HepG2 (cell line): ENCODE measurements around the gene ANAPC2. TPM values are rescaled to one million over a fixed set of nuclear protein-coding genes. Genes with fewer than 3 reads are reported as not detected.

Source experiments
- ADNP ChIP-seq: sonication (generic); formaldehyde crosslinking; IDR thresholded peaks from 2 replicates; pipeline ENCODE4 v1.4.0; 2020; ENCODE audit warnings: missing genetic modification reagents
- ATF7-NPFF ChIP-seq: sonication (generic); formaldehyde crosslinking; IDR thresholded peaks from 2 replicates; pipeline ENCODE4 v1.8.1; 2023; ENCODE audit warnings: mild to moderate bottlenecking, low read depth, missing genetic modification reagents, moderate library complexity
- BCL3 ChIP-seq: sonication (generic); formaldehyde crosslinking; IDR thresholded peaks from 2 replicates; pipeline ENCODE4 v1.5.1; 2020; ENCODE audit warnings: mild to moderate bottlenecking, missing genetic modification reagents, moderate library complexity
- CBX5 ChIP-seq: sonication (generic); formaldehyde crosslinking; IDR thresholded peaks from 2 replicates; pipeline ENCODE4 v1.4.0; 2020; ENCODE audit warnings: missing genetic modification reagents, borderline replicate concordance
- ETV5 ChIP-seq: IDR thresholded peaks from 2 replicates; pipeline ENCODE4 v1.6.1; 2018; ENCODE audit warnings: missing biosample characterization, missing genetic modification reagents, inconsistent platforms, borderline replicate concordance
- HNF4G ChIP-seq, 2 experiments: sonication (generic) in 1 of 2; formaldehyde crosslinking in 1 of 2; IDR thresholded peaks; 2 replicates each; pipeline versions ENCODE4 v1.4.0 to v1.6.1; 2011 to 2020; ENCODE audit warnings: borderline replicate concordance in 2 of 2, low read depth in 2 of 2, mild to moderate bottlenecking in 2 of 2, low read length in 1 of 2, missing genetic modification reagents in 1 of 2, moderate library complexity in 1 of 2
- MAFF ChIP-seq: IDR thresholded peaks from 2 replicates; pipeline ENCODE4 v1.6.1; 2011; ENCODE audit warnings: low read depth, low read length, improper control_type of control experiment
- MED8 ChIP-seq: sonication (generic); formaldehyde crosslinking; IDR thresholded peaks from 2 replicates; pipeline ENCODE4 v1.8.1; 2023; ENCODE audit warnings: mild to moderate bottlenecking, missing genetic modification reagents; ENCODE audit not compliant: insufficient replicate concordance
- MYPOP ChIP-seq: sonication (generic); formaldehyde crosslinking; IDR thresholded peaks from 2 replicates; pipeline ENCODE4 v1.8.1; 2023; ENCODE audit warnings: mild to moderate bottlenecking, moderate library complexity, missing genetic modification reagents
- PPARG ChIP-seq: conservative IDR thresholded peaks from 2 replicates; pipeline ENCODE4 v1.6.1; 2016; ENCODE audit warnings: missing biosample characterization, missing genetic modification reagents
- RARA ChIP-seq: IDR thresholded peaks from 2 replicates; pipeline ENCODE4 v1.6.1; 2016; ENCODE audit warnings: missing genetic modification reagents, missing compliant biosample characterization
- REXO4 ChIP-seq: sonication (generic); formaldehyde crosslinking; IDR thresholded peaks from 2 replicates; pipeline ENCODE4 v1.8.0; 2022; ENCODE audit warnings: missing genetic modification reagents, mild to moderate bottlenecking, borderline replicate concordance
- RFX3 ChIP-seq: IDR thresholded peaks from 2 replicates; pipeline ENCODE4 v1.6.1; 2016; ENCODE audit warnings: missing biosample characterization, missing genetic modification reagents
- RORA ChIP-seq: sonication (generic); formaldehyde crosslinking; IDR thresholded peaks from 2 replicates; pipeline ENCODE4 v1.5.0; 2020; ENCODE audit warnings: mild to moderate bottlenecking, missing genetic modification reagents, moderate library complexity
- SIN3B ChIP-seq: fragments of 150-350 bp; IDR thresholded peaks from 2 replicates; pipeline ENCODE4 v1.6.1; 2014; ENCODE audit warnings: low read length
- SMYD3 ChIP-seq: sonication (generic); formaldehyde crosslinking; IDR thresholded peaks from 2 replicates; pipeline ENCODE4 v1.8.1; 2023; ENCODE audit warnings: mild to moderate bottlenecking, missing genetic modification reagents
- TAF15 ChIP-seq: fragments of 200-400 bp; formaldehyde crosslinking; IDR thresholded peaks from one replicate; pipeline ENCODE4 v1.6.1; 2018; ENCODE audit warnings: mild to moderate bottlenecking, low read depth, low read length; ENCODE audit not compliant: poor library complexity, severe bottlenecking
- TBP ChIP-seq: sonication (generic); formaldehyde crosslinking; IDR thresholded peaks from 2 replicates; pipeline ENCODE4 v1.5.0; 2020; ENCODE audit warnings: missing genetic modification reagents
- TCF12 ChIP-seq, 2 experiments: fragments of 450-650 bp in 1 of 2; sonication (generic) in 1 of 2; formaldehyde crosslinking in 1 of 2; IDR thresholded peaks; 2 replicates each; pipeline versions ENCODE4 v1.6.1 to v1.8.0; 2017 to 2022; ENCODE audit warnings: antibody characterized with exemption in 1 of 2, mild to moderate bottlenecking in 1 of 2, missing genetic modification reagents in 1 of 2, moderate library complexity in 1 of 2
- TFDP2 ChIP-seq: sonication (generic); formaldehyde crosslinking; IDR thresholded peaks from 2 replicates; pipeline ENCODE4 v1.4.0; 2020; ENCODE audit warnings: missing genetic modification reagents
- ZNF230 ChIP-seq: sonication (generic); formaldehyde crosslinking; IDR thresholded peaks from 2 replicates; pipeline ENCODE4 v1.4.0; 2020; ENCODE audit warnings: mild to moderate bottlenecking, missing genetic modification reagents
- ZNF30 ChIP-seq: sonication (generic); formaldehyde crosslinking; IDR thresholded peaks from 2 replicates; pipeline ENCODE4 v1.5.0; 2020; ENCODE audit warnings: mild to moderate bottlenecking, missing genetic modification reagents
- ZNF446 ChIP-seq: sonication (generic); formaldehyde crosslinking; IDR thresholded peaks from 2 replicates; pipeline ENCODE4 v1.5.0; 2020; ENCODE audit warnings: mild to moderate bottlenecking, missing genetic modification reagents
- ZNF546 ChIP-seq: sonication (generic); formaldehyde crosslinking; conservative IDR thresholded peaks from 2 replicates; pipeline ENCODE4 v1.8.1; 2023; ENCODE audit warnings: mild to moderate bottlenecking, missing genetic modification reagents
- ZNF607 ChIP-seq: sonication (generic); formaldehyde crosslinking; IDR thresholded peaks from 2 replicates; pipeline ENCODE4 v1.5.1; 2020; ENCODE audit warnings: missing genetic modification reagents, mild to moderate bottlenecking, borderline replicate concordance
- ZNF7 ChIP-seq: IDR thresholded peaks from 2 replicates; pipeline ENCODE4 v1.6.1; 2016; ENCODE audit warnings: missing biosample characterization, missing genetic modification reagents
- ZNF724P ChIP-seq: sonication (generic); formaldehyde crosslinking; IDR thresholded peaks from 2 replicates; pipeline ENCODE4 v1.8.0; 2022; ENCODE audit warnings: missing genetic modification reagents, borderline replicate concordance
- polyA plus RNA-seq, 8 experiments: library from polyadenylated mRNA; depleted of rRNA in 3 of 8; stranded (reverse) in 7 of 8; unstranded in 1 of 8; fragments of >200 nt; fragmentation: Illumina TruSeq in 4 of 8; extraction: Trizol in 4 of 8; gene quantifications; 2 replicates each; pipeline versions ENCODE4 v1.2.1 to v1.2.3, GENCODE V29; 2011 to 2016; ENCODE audit warnings: low read depth in 4 of 8, missing spikeins in 1 of 8, mixed read lengths in 1 of 8; ENCODE audit not compliant: insufficient read depth in 1 of 8
- total RNA-seq, 5 experiments: library from RNA; depleted of rRNA; stranded (reverse); fragments of >200 nt; fragmentation: Illumina TruSeq; extraction: Trizol; gene quantifications; 2 replicates each; pipeline ENCODE4 v1.2.3, GENCODE V29; 2016; ENCODE audit warnings: low read depth in 1 of 5

Gene ANAPC2
- total and polyA plus RNA-seq, 2 of the 13 experiments (the other 11 are each of a cell fraction or from before 2014, with no cell fraction given) = 12.3 to 15.4 TPM

GRCh38 chr9:137188490-137189296, at the start of gene ANAPC2, which contains the start of gene SSNA1 (continued):
- TF ChIP-seq RFX3 (CRISPR knock-in tag) = no peak
- no peak for TF ChIP-seq SMYD3
- no peak for TF ChIP-seq ADNP (CRISPR knock-in tag)
- peak; percentile 99 for TF ChIP-seq TBP (CRISPR knock-in tag)
- TF ChIP-seq MED8 (CRISPR knock-in tag) = peak; percentile 70
- TF ChIP-seq ZNF30 (CRISPR knock-in tag) = no peak
- TF ChIP-seq ZNF546 (CRISPR knock-in tag) = no peak; the same call in 1 of the 2 replicates
- peak; percentile 32; the same call in 1 of the 2 replicates for TF ChIP-seq ATF7-NPFF (CRISPR knock-in tag)
- peak; percentile 93 for TF ChIP-seq CBX5 (CRISPR knock-in tag)
- peak; percentile 56; the same call in 1 of the 2 replicates for TF ChIP-seq HNF4G (IDR thresholded peaks at IDR 0.05; ENCODE audit: borderline replicate concordance, low read depth, low read length)
- no peak for TF ChIP-seq HNF4G (CRISPR knock-in tag; IDR thresholded peaks at IDR 0.05; ENCODE audit: borderline replicate concordance, low read depth)
- peak; percentile 58 for TF ChIP-seq BCL3 (CRISPR knock-in tag)
- no peak for TF ChIP-seq ZNF7
- TF ChIP-seq MAFF = no peak
- TF ChIP-seq PPARG (CRISPR knock-in tag) = no peak; the same call in 1 of the 2 replicates
- no peak for TF ChIP-seq ZNF230
- peak; percentile 90 for TF ChIP-seq MYPOP (CRISPR knock-in tag)
- no peak for TF ChIP-seq ZNF446 (CRISPR knock-in tag)
- no peak for TF ChIP-seq TAF15
- TF ChIP-seq ZNF607 = peak; percentile 85; the same call in 1 of the 2 replicates
- peak; percentile 100 for TF ChIP-seq SIN3B
- TF ChIP-seq RORA (CRISPR knock-in tag) = no peak
- TF ChIP-seq TFDP2 = peak; percentile 79
- TF ChIP-seq REXO4 (CRISPR knock-in tag) = no peak
- TF ChIP-seq ETV5 (CRISPR knock-in tag) = peak; percentile 67; the same call in 1 of the 2 replicates
- TF ChIP-seq RARA (CRISPR knock-in tag) = peak; percentile 69
- no peak for TF ChIP-seq TCF12 (IDR thresholded peaks at IDR 0.05)
- TF ChIP-seq TCF12 (CRISPR knock-in tag; IDR thresholded peaks at IDR 0.05) = peak; percentile 8; the same call in 1 of the 2 replicates
- TF ChIP-seq ZNF724P = peak; percentile 37; the same call in 1 of the 2 replicates
